NCI-H1436 treated with DMSO at 0.1 percent for 48 hours (cell line): ENCODE results near the gene GABRE.

Experiments used
- DNase-seq: peaks from one replicate; lab custom pipeline; 2025; lab: John Stamatoyannopoulos, UW

Gene GABRE

GRCh38 chrX:151974336-151975227 is at the start of gene GABRE:
TSS of gene GABRE (minus strand) at chrX:151974676. CDS start at chrX:151974625, 51 bp downstream.
- no peak for DNase-seq

- DNase-seq = no peak
These were observed 46.4 kb upstream of the GABRE start for GRCh38 chrX:152020888-152021287.

- DNase-seq = no peak
These were observed 25.3 kb upstream of the GABRE start for GRCh38 chrX:151999813-152000212.

- DNase-seq = no peak
These were observed 23.1 kb upstream of the GABRE start for GRCh38 chrX:151997539-151997938.

GRCh38 chrX:151996347-151996746 is 21.9 kb upstream of the GABRE start:
- DNase-seq = no peak

- no peak for DNase-seq
These were observed 20.0 kb upstream of the GABRE start for GRCh38 chrX:151994476-151994875.

GRCh38 chrX:151988706-151989299 is 14.3 kb upstream of the GABRE start:
- no peak for DNase-seq

- DNase-seq = no peak
These were observed 12.6 kb upstream of the GABRE start for GRCh38 chrX:151987108-151987507.

GRCh38 chrX:151985955-151986354 is 11.5 kb upstream of the GABRE start:
- DNase-seq = no peak

- DNase-seq = no peak
These were observed 11.1 kb upstream of the GABRE start for GRCh38 chrX:151985531-151985930.

- no peak for DNase-seq
These were observed 10.4 kb upstream of the GABRE start for GRCh38 chrX:151984902-151985301.

- DNase-seq = no peak
These were observed 9.9 kb upstream of the GABRE start for GRCh38 chrX:151984328-151984727.

- DNase-seq = no peak
These were observed 8.7 kb upstream of the GABRE start for GRCh38 chrX:151983186-151983585.

- DNase-seq = no peak
These were observed 7.7 kb upstream of the GABRE start for GRCh38 chrX:151982222-151982621.

- no peak for DNase-seq
These were observed 6.7 kb upstream of the GABRE start for GRCh38 chrX:151981129-151981528.

GRCh38 chrX:151977923-151978322 is 3.4 kb upstream of the GABRE start:
- DNase-seq = no peak

GRCh38 chrX:151977009-151977408 is 2.5 kb upstream of the GABRE start:
- DNase-seq = no peak

GRCh38 chrX:151975736-151976275 is 1.3 kb upstream of the GABRE start:
- no peak for DNase-seq

GRCh38 chrX:151975228-151975593 is 735 bp upstream of the GABRE start:
- DNase-seq = no peak

- DNase-seq = no peak
These were observed 583 bp downstream of the GABRE start for GRCh38 chrX:151973851-151974335.

GRCh38 chrX:151973060-151973661 is 1.3 kb downstream of the GABRE start:
- DNase-seq = no peak

- DNase-seq = no peak
These were observed 3.8 kb downstream of the GABRE start for GRCh38 chrX:151970661-151971060.

- DNase-seq = no peak
These were observed 4.4 kb downstream of the GABRE start for GRCh38 chrX:151970027-151970426.
